H54 (cell line): ENCODE data around the gene KCNAB2.

ENCODE experiments used
- DNase-seq: peaks from one replicate; pipeline ENCODE4 v3.0.0; 2011; ENCODE audit warnings: low spot score, mixed read lengths; ENCODE audit not compliant: insufficient read length
- FAIRE-seq: peaks from 3 replicates; lab custom pipeline; 2011; peaks lifted over from hg19 to GRCh38; lab: Jason Lieb, UNC
- POLR2A ChIP-seq: IDR thresholded peaks from 2 replicates; pipeline ENCODE4 v1.6.1; 2011; ENCODE audit warnings: low read depth, mild to moderate bottlenecking, low read length

Gene KCNAB2

GRCh38 chr1:6083385-6083784 lies 37.7 kb downstream of the KCNAB2 start:
- DNase-seq: no peak
- no peak for TF ChIP-seq POLR2A
- FAIRE-seq: no peak

DNA sequence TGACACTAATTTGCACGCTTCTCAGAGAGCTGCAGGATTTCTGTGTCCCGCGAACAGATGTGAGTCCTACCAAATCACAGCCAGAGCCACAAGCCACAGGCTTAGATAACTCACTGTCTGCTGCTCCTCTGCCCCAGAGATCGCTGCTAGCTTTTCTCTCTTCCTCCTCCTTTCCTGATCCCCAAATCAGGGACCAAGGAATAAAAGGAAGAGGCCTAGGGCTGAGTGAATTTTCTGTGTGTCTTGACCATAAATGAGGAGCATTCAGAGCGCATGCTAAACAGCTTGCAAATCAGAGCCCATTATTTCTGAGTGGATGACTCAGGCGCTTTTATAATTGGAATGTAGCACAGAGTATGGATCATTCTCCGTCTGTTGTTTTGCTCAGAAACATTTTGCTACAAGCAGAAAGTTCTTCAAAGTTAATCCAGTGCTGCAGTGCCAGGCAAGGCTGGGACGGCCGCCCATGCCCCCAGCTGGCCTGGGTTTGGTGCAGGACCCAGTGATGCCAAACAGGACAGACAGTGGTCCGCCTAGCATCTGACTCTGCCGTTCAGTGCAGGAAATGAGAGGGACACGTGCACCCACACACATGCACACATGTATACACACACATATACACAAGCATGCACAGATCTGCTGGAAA lies 38.2 kb downstream of the KCNAB2 start:
- no peak for TF ChIP-seq POLR2A
- no peak for FAIRE-seq
- DNase-seq: no peak

GRCh38 chr1:6084781-6085495 lies 39.2 kb downstream of the KCNAB2 start:
- FAIRE-seq: no peak
- DNase-seq: no peak
- no peak for TF ChIP-seq POLR2A

DNA sequence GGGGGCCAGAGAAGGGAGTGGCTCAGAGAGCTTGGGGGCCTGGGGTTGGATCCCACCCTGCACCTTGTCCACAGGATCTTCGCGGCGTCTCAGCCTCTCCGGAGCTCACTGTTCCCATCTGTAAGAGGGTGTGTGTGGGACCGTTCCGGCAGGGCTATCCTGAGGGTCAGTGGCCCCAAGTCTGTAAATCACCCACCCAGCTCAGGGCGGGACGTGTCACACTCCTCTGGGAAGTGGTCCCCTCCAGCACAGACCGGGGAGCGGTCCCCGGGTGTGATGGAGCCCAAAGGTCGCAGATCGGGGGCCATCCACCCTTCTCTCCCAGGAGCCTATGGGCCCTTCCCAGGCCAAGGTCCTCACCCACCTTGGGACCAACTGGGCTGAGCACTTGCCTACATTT lies 40.0 kb downstream of the KCNAB2 start:
- TF ChIP-seq POLR2A: no peak
- no peak for DNase-seq
- no peak for FAIRE-seq

DNA sequence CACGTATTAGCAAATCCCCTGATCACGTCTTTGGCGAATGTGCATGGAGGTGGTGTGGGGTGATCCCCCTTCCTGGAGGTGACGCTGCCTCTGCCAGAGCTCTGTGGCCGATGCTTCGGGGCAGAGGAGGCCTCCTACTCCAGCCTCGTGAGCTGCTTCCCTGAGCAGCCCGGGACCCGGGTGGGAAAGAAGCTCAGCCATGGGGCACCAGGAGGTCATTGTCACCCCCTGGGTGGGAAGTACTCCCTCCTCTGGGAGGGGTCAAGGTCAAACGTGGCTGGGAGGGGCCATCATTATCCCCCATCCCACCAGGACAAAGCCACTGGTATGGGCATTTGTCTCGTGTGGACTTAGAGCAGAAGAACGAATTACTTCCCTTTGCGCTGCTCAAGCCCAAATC lies 40.7 kb downstream of the KCNAB2 start:
- no peak for FAIRE-seq
- no peak for TF ChIP-seq POLR2A
- DNase-seq: no peak

- DNase-seq (no peak), FAIRE-seq (no peak)
- no peak for TF ChIP-seq POLR2A
These were observed 41.2 kb downstream of the KCNAB2 start for GRCh38 chr1:6086762-6087376.

GRCh38 chr1:6087377-6087772 lies 41.7 kb downstream of the KCNAB2 start:
- DNase-seq: no peak
- FAIRE-seq: no peak
- no peak for TF ChIP-seq POLR2A

DNA sequence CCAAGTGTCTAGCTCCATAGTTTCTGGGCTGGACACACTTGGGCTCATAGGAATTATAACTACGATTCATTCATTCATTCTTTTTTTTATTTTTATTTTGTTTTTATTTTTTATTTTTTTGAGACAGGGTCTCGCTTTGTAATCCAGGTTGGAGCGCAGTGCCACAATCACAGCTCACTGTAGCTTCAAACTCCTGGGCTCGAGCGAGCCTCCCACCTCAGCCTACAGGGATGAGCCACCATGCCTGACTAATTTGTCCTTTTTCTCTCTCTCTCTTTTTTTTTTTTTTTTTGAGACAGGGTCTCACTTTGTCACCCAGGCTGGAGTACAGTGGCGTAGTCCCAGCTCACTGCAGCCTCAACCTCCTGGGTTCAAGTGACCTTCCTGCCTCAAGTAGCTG lies 42.3 kb downstream of the KCNAB2 start:
- TF ChIP-seq POLR2A: no peak
- DNase-seq: no peak
- FAIRE-seq: no peak

DNA sequence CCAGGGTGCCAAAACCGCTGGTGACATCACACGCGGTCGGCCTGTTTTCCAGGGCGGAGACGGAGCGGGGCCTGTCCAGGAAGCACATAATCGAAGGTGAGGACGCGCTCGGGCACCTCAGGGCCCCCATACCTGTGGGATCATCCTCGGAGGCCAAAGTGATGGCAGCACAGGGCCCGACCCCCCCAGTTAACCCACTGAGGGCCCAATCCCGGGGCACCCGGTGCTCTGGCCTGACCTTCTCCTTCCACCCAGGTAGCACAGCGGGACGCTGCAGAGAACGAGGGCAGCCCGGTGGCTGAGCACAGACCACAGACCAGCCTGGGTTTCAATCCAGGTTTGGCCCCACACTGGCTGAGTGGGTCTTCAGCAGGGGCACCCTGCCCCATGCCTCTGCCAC lies 43.3 kb downstream of the KCNAB2 start:
- no peak for TF ChIP-seq POLR2A
- FAIRE-seq (no peak), DNase-seq (no peak)

GRCh38 chr1:6090288-6090687 lies 44.6 kb downstream of the KCNAB2 start:
- no peak for TF ChIP-seq POLR2A
- no peak for DNase-seq
- FAIRE-seq: no peak

GRCh38 chr1:6090996-6091822 lies 45.5 kb downstream of the KCNAB2 start:
- DNase-seq: no peak
- TF ChIP-seq POLR2A: no peak
- no peak for FAIRE-seq

- TF ChIP-seq POLR2A: no peak
- DNase-seq (no peak), FAIRE-seq (no peak)
These were observed 46.1 kb downstream of the KCNAB2 start for GRCh38 chr1:6091823-6092109.

DNA sequence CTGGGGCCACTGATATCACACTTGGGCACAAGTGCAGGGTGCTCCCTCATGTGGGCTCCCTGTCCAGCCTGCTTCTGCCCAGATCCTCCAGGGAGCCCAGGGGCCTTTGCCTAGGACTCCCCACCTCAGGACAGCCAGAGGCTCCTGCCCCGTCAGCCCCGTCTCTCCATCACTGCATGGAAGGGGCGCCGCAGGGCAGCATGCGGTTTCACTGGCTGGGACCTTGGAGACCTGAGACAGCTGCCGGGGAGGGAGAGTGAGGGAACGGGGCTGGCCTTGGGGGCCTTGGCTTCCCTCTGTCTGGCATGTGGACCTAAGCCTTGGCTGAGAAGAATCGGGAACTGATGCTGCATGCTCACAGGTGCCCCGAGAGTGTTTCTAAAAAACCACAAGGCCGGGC lies 46.5 kb downstream of the KCNAB2 start:
- no peak for FAIRE-seq

GRCh38 chr1:6093071-6093470 lies 47.4 kb downstream of the KCNAB2 start:
- FAIRE-seq (no peak), DNase-seq (no peak)
- TF ChIP-seq POLR2A: no peak

More for the DNA sequence above, 46.5 kb downstream of the KCNAB2 start:
- DNase-seq: no peak
- TF ChIP-seq POLR2A: no peak
